Small intestine (tissue), 7 donors: ENCODE data around the gene RASA3. TPM values are rescaled to one million over a fixed set of nuclear protein-coding genes. Genes with fewer than 3 reads are reported as not detected.

Source experiments
- DNase-seq, 2 donors: peaks; one replicate each; pipeline versions ENCODE4 v3.0.0 to v3.0.0-alpha.2; 2013
- FAIRE-seq: peaks from 2 replicates; lab custom pipeline; 2012; peaks lifted over from hg19 to GRCh38; lab: Jason Lieb, UNC
- H3K27ac ChIP-seq, 3 donors: one replicate each; pipeline ENCODE4 v1.5.1; 2013; ENCODE audit warnings: low read length in 2 of 3, mild to moderate bottlenecking in 2 of 3, control low read depth in 1 of 3, inconsistent platforms in 1 of 3, low read depth in 1 of 3, moderate library complexity in 1 of 3
- H3K27me3 ChIP-seq, 3 donors: one replicate each; pipeline ENCODE4 v1.6.1; 2013; ENCODE audit warnings: low read length in 3 of 3, inconsistent platforms in 1 of 3; ENCODE audit not compliant: control insufficient read depth in 3 of 3, insufficient read depth in 3 of 3
- H3K36me3 ChIP-seq, 3 donors: one replicate each; pipeline ENCODE4 v1.6.1; 2013; ENCODE audit warnings: low read length in 3 of 3, inconsistent platforms in 1 of 3, low read depth in 1 of 3, mild to moderate bottlenecking in 1 of 3, moderate library complexity in 1 of 3; ENCODE audit not compliant: control insufficient read depth in 3 of 3, insufficient read depth in 2 of 3
- H3K4me1 ChIP-seq, 3 donors: one replicate each; pipeline ENCODE4 v1.6.1; 2013; ENCODE audit warnings: low read length in 2 of 3, inconsistent platforms in 1 of 3, low read depth in 1 of 3, mild to moderate bottlenecking in 1 of 3, moderate library complexity in 1 of 3; ENCODE audit not compliant: control insufficient read depth in 3 of 3, insufficient read depth in 2 of 3
- H3K4me3 ChIP-seq, 3 donors: one replicate each; pipeline ENCODE4 v1.5.1; 2013; ENCODE audit warnings: low read length in 3 of 3, control low read depth in 1 of 3, inconsistent platforms in 1 of 3, low read depth in 1 of 3, mild to moderate bottlenecking in 1 of 3, moderate library complexity in 1 of 3
- H3K9me3 ChIP-seq, 2 donors: one replicate each; pipeline ENCODE4 v1.6.1; 2013; ENCODE audit warnings: low read depth in 1 of 2, low read length in 1 of 2; ENCODE audit not compliant: control insufficient read depth in 2 of 2, insufficient read depth in 1 of 2
- whole genome bisulfite sequencing, 3 donors: extraction: QIAGEN DNeasy Blood & Tissue Kit; methylation state at CpG; one replicate each; pipeline ENCODE4 v1.1.7; 2013; 5-methylcytosine and 5-hydroxymethylcytosine counted together
- polyA plus RNA-seq, 4 donors: library from polyadenylated mRNA; stranded (reverse) in 3 of 4; unstranded in 1 of 4; fragments of 200-250 nt in 3 of 4; fragments of 120-200 nt in 1 of 4; gene quantifications; one replicate each; pipeline versions ENCODE4 v1.2.1 to v1.2.3, GENCODE V29; 2013
- donor health status: healthy with polysubstance abuse.
- donor health status: control.
- donor health status: control.
- donor health status: Bipolar disorder and iron deficiency.
- donor health status: healthy.

The RASA3 gene
- polyA plus RNA-seq, 4 donors = 2.0 to 7.2 (median 6.5) TPM

DNA sequence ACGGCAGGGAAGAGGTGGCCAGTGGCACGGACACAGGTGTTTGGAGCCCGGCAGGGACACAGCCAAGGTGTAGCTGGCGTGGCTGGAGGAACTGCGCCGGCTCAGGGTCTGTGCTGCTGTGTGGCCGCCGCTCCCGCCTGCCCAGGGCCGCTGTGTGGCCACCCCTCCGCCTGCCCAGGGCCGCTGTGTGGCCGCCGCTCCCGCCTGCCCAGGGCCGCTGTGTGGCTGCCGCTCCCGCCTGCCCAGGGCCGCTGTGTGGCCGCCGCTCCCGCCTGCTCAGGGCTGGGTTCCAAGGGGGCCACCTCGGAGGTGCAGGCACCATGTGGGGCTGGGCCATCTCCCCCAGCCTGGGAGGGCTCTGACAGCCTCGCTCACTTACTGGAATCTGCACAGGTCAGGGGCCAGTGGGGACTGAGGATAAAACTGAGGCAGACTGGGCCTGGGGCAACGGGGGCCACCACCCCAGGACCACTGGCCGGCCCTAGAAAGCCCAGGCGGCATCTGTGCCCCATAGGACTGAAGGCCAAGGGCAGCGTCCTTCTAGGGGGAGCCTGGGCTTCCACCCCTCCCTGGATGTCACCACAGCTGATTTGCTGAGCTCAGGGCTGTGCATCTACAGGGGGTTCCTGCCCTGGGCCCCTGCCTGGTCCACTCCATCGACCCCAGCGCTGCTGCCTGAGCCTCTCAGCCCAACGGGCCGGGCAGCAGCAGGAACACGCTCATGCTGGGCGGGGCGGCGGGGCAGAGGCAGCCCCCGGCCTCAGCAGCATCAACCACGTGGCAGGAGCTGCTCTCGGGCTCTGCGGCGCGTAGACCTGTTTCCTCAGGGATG is 180.1 kb downstream of the RASA3 start:
- H3K4me3 ChIP-seq = no peak overlapping the region
- FAIRE-seq = no peak
- peaks cover 0 to 6% (median 0%) of the 10 kb centered on the region in 3 donors for H3K4me1 ChIP-seq
- WGBS, 3 donors = 51 to 84% (median 75%) methylated on average over 26 to 42 of the region's 42 CpGs
- H3K36me3 ChIP-seq = no peaks in the 10 kb centered on the region
- no peak for DNase-seq
- H3K27me3 ChIP-seq = no peaks in the 10 kb centered on the region
- H3K9me3 ChIP-seq = peaks cover 0 to 8% of the 10 kb centered on the region in 2 donors
- H3K27ac ChIP-seq = no peak overlapping the region

DNA sequence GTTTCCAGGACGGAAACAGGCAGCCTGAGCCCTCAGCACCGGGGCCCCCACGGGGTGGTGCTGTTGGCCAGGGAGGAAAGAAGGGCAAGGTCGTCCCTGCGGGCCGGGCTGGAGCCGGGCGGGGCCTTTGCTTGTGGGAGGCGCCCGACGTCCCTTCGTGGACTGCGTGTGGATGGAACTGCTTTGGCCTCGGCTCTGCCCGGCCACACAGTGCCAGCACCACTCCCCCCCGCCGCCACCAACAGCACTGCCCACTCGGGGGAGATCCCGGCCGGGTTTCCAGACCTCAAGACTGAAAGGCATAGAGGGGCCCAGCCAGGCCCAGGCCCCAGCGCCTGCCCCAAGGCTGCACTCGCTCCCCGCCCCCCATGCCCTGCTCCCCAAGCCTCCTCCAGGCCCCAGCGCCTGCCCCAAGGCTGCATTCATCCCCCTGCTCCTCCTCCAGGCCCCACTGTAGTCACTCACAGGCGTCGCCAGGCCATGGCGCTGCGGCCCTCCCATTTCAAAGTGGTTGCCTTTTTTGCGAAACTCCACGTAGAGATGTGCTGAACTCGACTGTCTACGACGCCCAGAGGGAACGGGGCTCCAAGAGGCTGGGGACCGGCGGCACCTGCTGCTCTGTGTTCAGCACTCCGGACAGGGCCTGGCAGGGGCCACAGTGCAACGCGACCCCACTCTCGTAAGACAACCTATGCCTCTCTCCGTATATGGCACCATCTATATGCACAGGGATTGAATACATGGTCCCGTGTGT is 181.0 kb downstream of the RASA3 start:
- H3K4me3 ChIP-seq = peak overlapping the region in 1 of 3 donors; percentile 23
- H3K36me3 ChIP-seq = no peaks in the 10 kb centered on the region
- 26 to 39% (median 26%) methylated on average over 39 to 42 of the region's 42 CpGs for WGBS, 3 donors
- no peaks in the 10 kb centered on the region for H3K27me3 ChIP-seq
- H3K27ac ChIP-seq = no peak overlapping the region
- peaks cover 0 to 6% (median 0%) of the 10 kb centered on the region in 3 donors for H3K4me1 ChIP-seq
- no peak for FAIRE-seq
- DNase-seq = peak; percentile 84 to 85
- peaks cover 0 to 8% of the 10 kb centered on the region in 2 donors for H3K9me3 ChIP-seq

DNA sequence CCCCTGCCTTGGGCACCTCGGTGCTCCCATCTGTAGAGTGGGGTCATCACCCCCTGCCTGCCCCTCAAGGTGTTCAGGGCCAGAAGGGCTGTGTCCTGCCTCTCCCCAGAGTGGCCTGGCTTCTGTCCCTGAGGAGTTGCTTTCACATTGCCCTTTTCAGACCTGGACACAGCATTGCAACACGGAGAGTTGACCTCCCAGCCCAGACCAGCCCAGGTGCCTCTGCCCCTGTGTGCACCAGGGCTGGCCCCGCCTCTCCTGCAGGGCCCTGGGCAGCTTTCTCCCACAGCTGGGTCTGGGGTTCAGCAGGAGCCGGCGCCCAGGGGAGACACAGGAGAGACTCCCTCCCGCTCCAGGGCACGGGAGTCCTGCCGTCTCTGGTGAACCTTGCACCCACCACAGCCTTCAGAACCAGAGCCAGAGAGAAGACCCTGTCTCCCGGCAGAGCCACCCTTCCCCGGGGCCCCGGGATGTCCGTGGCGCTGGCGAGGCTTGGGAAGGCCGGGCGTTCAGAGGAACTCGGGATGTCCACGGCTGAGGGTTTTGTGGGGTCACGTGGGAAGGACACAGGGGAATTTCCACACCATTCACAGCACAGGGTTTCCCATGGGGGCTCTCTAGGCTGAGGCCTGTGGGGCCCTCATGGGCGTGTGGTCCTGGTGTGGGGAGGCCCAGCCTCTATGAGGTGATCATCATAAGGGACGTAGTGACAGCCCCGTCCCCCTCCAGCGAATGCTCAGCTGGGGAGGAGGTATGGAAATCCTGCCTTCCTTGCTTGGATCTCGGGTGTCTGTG is 181.8 kb downstream of the RASA3 start:
- FAIRE-seq (no peak), DNase-seq (no peak)
- 18 to 59% (median 36%) methylated on average over 23 to 24 of the region's 24 CpGs for WGBS, 3 donors
- peaks cover 0 to 6% (median 0%) of the 10 kb centered on the region in 3 donors for H3K4me1 ChIP-seq
- H3K27ac ChIP-seq = no peak overlapping the region
- peaks cover 0 to 8% of the 10 kb centered on the region in 2 donors for H3K9me3 ChIP-seq
- no peak overlapping the region for H3K4me3 ChIP-seq
- no peaks in the 10 kb centered on the region for H3K36me3 ChIP-seq
- H3K27me3 ChIP-seq = no peaks in the 10 kb centered on the region

DNA sequence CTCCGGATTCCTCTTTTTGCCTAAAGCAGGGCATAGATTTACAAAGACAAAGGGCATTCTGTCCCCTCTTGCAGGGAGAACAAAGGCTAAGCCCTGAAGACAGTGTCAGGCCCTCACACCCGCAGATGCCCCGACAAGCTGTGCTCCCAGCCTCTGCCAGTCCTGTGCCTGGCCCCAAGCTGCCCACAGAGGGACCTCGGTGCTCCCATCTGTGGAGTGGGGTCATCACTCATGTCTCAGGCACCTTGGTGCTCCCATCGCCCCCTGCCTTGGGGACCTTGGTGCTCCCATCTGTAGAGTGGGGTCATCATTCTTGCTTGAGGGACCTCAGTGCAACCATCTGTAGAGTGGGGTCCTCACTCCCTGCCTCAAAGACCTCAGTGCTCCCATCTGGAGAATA is 182.9 kb downstream of the RASA3 start:
- H3K36me3 ChIP-seq = no peaks in the 10 kb centered on the region
- WGBS, 3 donors = 55 to 86% (median 66%) methylated on average over 5 of the region's 5 CpGs
- H3K4me1 ChIP-seq = peaks cover 0 to 6% (median 0%) of the 10 kb centered on the region in 3 donors
- H3K9me3 ChIP-seq = no peaks in the 10 kb centered on the region
- no peaks in the 10 kb centered on the region for H3K27me3 ChIP-seq
- FAIRE-seq (no peak), DNase-seq (no peak)
- no peak overlapping the region for H3K4me3 ChIP-seq
- no peak overlapping the region for H3K27ac ChIP-seq

DNA sequence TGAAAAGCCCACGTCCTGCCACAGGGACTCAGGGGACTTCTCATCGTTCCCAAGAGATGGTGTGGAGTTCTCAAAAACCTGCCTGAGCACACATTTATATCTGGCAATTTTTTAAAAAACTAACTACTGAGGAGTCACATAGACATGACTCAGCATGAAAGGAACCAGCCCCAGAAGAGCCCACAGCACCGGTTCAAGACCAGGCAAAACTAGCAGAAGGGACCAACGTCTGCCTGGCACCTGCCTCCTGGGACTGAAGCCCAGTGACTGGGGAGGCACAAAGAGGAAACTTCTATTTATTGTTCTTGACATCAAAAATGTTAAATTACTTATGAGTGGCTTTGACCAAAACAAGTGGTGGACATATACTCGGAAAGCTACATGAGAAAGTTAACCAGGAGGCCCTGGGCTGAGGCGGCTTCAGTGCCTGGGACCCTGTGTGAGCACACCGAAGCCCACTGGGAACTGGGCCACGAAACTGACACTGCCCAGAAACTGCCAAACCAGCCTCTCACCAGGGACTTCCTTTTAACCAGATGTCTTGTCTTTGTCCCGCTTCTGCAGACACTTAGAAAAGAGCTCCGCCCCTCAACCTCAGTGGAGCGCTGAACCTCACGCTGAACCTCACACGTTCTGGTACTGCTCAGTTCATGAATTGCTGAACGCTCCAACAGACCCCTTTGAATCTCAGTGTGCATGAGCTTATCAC is 184.2 kb downstream of the RASA3 start:
- DNase-seq = no peak
- Histone ChIP-seq H3K4me3 (no peak overlapping the region), H3K9me3 (no peaks in the 10 kb centered on the region), H3K27ac (no peak overlapping the region), H3K27me3 (no peaks in the 10 kb centered on the region), H3K4me1 (peaks cover 0 to 6% (median 0%) of the 10 kb centered on the region in 3 donors), H3K36me3 (peaks cover 0 to 5% (median 0%) of the 10 kb centered on the region in 3 donors)
- no peak for FAIRE-seq
- 54 to 67% (median 64%) methylated on average over 14 of the region's 14 CpGs for WGBS, 3 donors

DNA sequence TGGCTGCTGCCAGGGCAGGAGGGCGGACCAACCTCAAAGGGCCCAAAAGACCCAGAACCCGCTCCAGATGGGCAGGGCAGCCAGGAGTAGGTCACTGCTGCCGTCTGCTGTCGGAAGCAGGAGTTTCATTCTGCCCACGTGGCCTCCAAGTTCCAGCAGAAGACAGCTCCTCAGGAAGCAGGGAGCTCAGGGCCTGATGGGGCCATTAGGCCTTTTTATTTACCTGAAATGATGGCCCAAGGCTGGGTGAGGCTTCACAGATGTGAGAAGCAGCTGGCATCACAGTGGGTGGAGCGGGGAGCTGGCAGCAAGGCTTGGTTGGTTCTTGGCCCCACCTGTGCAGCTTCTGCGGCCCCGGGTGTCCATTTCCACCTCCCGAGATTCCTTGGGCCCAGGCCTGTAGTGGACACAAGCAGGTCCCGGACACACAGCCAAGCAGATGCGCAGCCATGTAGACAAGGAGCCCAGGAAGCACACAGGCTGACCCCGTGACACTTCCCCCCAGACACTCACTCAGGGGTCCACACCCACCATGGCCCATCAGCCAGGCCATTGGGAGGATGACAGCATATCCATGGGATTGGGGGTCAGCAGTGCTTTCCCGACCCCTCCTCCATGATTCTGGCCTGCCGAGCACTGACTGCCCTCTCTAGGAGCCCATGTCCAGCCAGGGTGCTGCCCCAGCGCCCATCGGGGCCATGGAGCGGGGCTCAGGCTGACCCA is 185.0 kb downstream of the RASA3 start:
- H3K4me3 ChIP-seq = no peak overlapping the region
- FAIRE-seq = no peak
- 55 to 66% (median 65%) methylated on average over 16 to 17 of the region's 17 CpGs for WGBS, 3 donors

DNA sequence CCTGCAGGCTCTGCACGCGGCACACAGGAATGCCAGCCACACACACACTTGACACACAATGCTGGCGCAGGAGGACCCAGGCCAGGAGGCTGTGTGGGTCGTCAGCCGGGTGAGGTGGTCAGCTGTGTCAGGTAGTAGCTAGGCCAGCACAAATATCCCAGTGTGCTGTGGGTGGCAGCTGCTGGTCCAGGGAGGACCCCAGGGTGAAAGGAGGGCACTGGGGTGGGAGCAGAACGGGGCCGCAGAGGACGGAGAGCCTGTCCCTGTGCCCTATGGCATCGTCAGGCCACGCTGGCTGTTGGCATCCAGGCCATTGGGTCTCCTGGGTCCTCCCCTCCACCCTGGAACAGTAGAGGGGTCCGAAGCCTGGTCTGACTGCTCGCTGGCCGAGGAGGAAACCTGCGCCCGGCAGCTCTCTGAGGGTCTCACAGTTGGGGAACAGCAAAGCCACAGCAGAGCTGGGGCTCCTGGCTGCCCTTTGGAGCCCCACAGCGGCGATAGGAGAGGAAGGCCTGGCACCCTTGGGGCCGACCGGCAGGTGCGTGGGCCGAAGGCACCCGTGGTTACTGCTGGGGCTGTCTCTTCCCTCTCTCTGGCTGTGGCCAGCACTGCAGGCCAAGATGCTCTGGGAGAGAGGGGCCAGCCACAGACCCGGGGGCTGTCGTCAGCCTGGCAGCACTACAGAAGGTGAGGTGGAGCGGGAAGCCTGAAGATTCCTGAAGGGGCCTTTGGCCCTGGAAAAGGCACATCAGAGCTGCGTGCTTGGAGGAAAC is 185.8 kb downstream of the RASA3 start:
- peaks cover 0 to 5% (median 0%) of the 10 kb centered on the region in 3 donors for H3K36me3 ChIP-seq
- WGBS, 3 donors = 55 to 80% (median 63%) methylated on average over 26 of the region's 26 CpGs
- no peaks in the 10 kb centered on the region for H3K9me3 ChIP-seq
- H3K27ac ChIP-seq = no peak overlapping the region
- peaks cover 0 to 6% (median 0%) of the 10 kb centered on the region in 3 donors for H3K4me1 ChIP-seq
- H3K4me3 ChIP-seq = no peak overlapping the region
- FAIRE-seq = no peak
- no peak for DNase-seq
- no peaks in the 10 kb centered on the region for H3K27me3 ChIP-seq

More for the DNA sequence above, 185.0 kb downstream of the RASA3 start:
- no peak overlapping the region for H3K27ac ChIP-seq
- H3K9me3 ChIP-seq = no peaks in the 10 kb centered on the region
- H3K4me1 ChIP-seq = peaks cover 0 to 6% (median 0%) of the 10 kb centered on the region in 3 donors
- DNase-seq = peak; percentile 60 to 66
- H3K27me3 ChIP-seq = no peaks in the 10 kb centered on the region
- H3K36me3 ChIP-seq = peaks cover 0 to 5% (median 0%) of the 10 kb centered on the region in 3 donors
